GM13976 (cell line): ENCODE results near the gene FBH1.

Experiments
- DNase-seq: peaks from one replicate; pipeline ENCODE4 v3.0.0; 2012; ENCODE audit warnings: low spot score
- in situ Hi-C: fragments of 300-500 bp; cut with MboI; formaldehyde crosslinking; loops from one replicate; pipeline ENCODE4 v1.12.0; 2022; ENCODE audit warnings: low sequenced_read_pairs, mixed read lengths, inconsistent platforms; ENCODE audit not compliant: unreplicated experiment
- TF ChIP-seq, protein P1 (sequence below): IDR thresholded peaks from 2 replicates; pipeline ENCODE4 v1.5.1; 2012; ENCODE audit warnings: borderline replicate concordance, mild to moderate bottlenecking; ENCODE audit not compliant: insufficient read depth; ENCODE audit errors: extremely low read depth, missing control alignments, control extremely low read depth

Gene FBH1

DNA sequence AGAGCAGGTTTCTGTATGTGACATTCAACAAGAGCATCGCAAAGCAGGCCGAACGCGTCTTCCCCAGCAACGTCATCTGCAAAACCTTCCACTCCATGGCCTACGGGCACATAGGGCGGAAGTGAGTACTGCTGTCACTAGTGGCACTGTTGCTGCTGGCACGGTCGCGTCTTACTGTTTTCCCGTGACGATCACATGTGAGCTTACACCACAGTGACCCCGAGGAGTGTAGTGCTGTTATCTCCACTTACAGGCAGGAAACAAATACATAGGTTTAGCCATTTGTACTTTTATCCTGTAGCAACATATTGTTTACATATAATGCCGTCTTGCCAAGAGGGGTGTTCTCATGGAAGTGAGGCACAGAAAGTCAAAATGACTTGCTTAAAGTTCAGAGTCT, 25.4 kb downstream of the FBH1 start:
- in situ Hi-C loops, result no loop called here
- DNase-seq, result no peak
- TF ChIP-seq, protein P1, sequence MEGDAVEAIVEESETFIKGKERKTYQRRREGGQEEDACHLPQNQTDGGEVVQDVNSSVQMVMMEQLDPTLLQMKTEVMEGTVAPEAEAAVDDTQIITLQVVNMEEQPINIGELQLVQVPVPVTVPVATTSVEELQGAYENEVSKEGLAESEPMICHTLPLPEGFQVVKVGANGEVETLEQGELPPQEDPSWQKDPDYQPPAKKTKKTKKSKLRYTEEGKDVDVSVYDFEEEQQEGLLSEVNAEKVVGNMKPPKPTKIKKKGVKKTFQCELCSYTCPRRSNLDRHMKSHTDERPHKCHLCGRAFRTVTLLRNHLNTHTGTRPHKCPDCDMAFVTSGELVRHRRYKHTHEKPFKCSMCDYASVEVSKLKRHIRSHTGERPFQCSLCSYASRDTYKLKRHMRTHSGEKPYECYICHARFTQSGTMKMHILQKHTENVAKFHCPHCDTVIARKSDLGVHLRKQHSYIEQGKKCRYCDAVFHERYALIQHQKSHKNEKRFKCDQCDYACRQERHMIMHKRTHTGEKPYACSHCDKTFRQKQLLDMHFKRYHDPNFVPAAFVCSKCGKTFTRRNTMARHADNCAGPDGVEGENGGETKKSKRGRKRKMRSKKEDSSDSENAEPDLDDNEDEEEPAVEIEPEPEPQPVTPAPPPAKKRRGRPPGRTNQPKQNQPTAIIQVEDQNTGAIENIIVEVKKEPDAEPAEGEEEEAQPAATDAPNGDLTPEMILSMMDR, result no peak

DNA sequence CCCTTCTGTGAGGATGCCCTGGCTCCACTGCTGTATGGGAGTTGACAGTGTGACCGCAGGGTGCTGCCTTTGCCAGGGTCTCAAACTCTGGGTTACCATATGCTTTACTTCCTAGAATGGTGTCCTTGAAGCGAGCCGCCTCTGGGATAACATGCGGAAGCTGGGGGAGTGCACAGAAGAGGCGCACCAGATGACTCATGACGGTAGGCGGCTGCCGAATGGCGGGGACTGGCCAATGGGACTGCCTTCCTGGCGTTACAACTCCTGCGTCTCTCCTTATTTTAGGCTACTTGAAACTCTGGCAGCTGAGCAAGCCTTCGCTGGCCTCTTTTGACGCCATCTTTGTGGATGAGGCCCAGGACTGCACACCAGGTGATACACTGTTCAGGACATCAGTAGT, 27.3 kb downstream of the FBH1 start:
- TF ChIP-seq, protein P1, result no peak
- in situ Hi-C loops, result no loop called here

DNA sequence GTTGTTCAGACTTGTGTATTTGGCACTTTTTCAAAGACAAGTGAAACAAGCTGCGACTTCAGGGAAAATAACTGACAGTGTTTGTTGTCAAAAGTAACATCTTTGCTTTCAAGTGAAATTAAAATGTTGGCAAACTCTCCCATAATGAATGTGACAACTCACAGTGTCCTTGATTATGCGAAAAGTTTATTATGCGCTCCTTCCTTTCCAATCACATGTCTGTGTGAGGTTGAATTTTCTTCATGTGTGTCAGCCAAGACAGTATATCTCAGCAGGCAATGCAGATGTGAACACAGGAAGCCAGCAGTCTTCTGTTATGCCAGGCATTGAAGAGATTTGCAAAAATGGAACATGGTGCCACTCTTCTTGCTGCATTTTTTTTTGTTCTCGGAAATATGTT, 28.7 kb downstream of the FBH1 start:
- in situ Hi-C loops, result no loop called here
- no peak for DNase-seq
- TF ChIP-seq, protein P1, result no peak

More for the DNA sequence above, 27.3 kb downstream of the FBH1 start:
- DNase-seq, result no peak

DNA sequence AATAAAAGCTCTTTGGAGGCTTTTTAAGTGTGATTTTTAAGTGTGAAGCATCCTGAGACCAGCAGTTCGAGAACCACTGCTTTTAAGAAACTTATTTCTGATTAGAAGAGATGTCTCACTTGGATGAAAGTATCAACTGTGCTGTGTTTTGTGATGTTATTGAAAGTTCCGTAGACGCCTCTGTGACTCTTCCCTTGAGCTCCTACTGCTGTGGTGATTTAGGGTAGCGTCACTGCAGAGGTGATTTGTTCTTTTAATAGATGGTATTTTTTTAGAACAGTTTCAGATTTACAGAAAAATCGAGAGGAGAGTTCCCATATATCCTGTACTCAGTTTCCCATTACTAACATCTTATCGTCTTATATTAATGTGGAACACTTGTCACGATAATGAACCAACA, 29.5 kb downstream of the FBH1 start:
- DNase-seq, result no peak
- in situ Hi-C loops, result no loop called here
- TF ChIP-seq, protein P1, result no peak

DNA sequence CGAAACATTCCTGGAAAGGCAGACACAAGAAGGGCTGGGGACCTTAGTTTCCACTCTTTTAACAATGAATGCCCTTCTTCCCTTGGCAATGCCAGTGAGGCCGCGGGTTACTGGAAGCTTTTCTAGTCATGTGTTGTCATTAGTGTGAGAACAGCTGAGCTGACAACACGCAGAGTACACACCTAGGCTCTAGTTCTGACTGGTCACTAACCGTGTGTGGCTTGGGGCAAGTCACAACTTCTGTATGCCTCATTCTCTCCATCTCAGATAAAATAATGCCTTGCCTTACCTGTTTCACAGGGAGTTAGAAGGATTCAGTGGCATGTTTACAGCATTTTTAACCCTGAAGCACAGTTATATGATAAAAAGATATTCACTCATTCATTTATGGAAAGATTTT, 31.7 kb downstream of the FBH1 start:
- in situ Hi-C loops, result no loop called here
- no peak for DNase-seq
- TF ChIP-seq, protein P1, result no peak

DNA sequence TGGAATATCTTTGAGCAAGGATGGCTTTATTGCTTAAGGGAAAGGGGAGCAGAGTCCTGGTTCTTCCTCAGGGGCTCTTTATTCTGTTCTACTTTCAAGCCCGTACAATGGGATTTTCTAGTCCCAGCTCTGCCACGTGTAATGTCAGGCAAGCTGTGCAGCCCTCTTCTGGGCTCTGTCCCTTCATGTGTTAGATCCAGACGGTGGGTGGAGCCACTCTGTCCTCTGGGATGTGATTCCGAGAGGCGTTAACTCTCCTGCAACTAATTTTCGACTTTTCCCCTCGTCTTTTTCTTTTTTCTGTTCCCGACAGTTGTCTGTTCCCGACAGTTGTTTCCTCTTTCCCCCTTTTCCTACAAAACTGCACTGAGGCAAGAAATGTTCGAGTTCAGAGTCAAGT, 34.8 kb downstream of the FBH1 start:
- in situ Hi-C loops, result no loop called here
- DNase-seq, result no peak
- TF ChIP-seq, protein P1, result no peak

DNA sequence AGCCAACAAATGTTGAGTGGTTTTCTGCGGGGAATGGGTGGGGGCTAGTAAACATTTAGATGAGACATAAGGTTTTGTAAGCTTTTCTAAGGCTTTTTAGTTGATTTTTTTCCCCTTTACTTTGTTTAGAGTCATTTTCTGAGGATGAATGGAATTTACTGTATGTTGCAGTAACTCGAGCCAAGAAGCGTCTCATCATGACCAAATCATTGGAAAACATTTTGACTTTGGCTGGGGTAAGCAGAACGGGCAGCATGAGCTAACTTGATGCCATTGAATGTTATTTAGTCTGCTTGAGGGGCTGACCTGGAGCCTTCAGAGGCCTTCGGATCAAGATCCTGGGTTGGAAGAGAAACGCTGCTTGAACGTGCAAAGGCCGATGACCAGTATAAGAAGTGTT, 37.3 kb downstream of the FBH1 start:
- in situ Hi-C loops, result no loop called here
- TF ChIP-seq, protein P1, result no peak
- no peak for DNase-seq
